Endothelial cell of coronary artery (primary cell): ENCODE results near the gene LRIT3. TPM values are rescaled to one million over a fixed set of nuclear protein-coding genes. Genes with fewer than 3 reads are reported as not detected.

ENCODE experiments used
- total RNA-seq: library from RNA; depleted of rRNA; stranded (reverse); fragments of >200 nt; gene quantifications from 2 replicates; pipeline ENCODE4 v1.2.3, GENCODE V29; 2014

Gene LRIT3
- total RNA-seq = under 0.01 and 0.09 TPM in 2 replicates

DNA sequence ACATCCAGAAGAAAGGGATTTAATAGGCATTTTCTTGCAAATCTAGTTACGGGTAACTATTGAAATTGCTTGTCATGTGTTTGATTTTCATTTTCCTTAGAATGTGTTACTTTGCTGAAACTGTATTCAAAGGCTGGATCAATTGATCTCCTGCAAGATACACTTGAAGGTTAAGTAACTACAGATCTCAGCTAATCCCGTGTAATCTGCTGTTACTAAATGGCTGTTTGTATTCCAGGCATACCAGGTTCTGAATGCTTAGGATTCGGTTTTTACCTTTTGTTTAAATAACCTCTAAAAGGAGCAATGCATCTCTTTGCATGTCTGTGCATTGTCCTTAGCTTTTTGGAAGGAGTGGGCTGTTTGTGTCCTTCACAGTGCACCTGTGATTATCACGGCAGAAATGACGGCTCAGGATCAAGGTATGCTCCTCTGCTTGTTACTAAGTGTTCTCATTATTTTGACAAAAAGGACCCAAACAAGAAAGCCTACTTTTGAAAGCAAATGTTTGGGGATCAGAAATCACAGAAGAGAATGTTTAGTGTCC is at the start of gene LRIT3:
Gene LRIT3, plus strand, starts transcription at position 212 of the 547 bp plus-strand sequence. Its CDS starts 95 bp downstream, at position 307.

GRCh38 chr4:109801895-109802319 is 46.0 kb upstream of the LRIT3 start, which contains the start of gene CFI:
Gene CFI (minus strand): TSS chr4:109801999. CDS start chr4:109801971, 28 bp downstream.

GRCh38 chr4:109815151-109816081 is 32.5 kb upstream of the LRIT3 start, which contains the start of gene GAR1:
Gene GAR1 (plus strand): TSS chr4:109815762. CDS start chr4:109816165, 403 bp downstream.

DNA sequence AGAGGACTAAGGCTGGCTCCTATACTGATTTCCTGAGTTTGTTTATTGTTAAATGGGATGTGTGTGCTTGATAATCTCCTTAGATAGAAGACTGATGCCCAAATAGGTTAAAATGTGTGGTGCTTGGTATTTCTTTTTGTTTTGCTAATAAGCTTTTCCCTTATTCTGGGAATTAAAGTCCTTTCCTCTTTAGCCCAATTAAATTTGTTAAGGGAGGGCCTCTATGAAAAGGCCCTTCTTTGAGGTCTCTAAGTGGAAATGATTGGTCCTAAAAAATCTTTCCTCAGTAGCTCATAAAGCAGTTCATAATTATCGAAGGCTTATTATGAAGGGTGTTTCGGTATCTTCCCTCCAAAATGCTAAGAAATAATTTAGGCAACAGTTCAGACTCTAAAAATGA is 20.2 kb upstream of the LRIT3 start, which contains the start of gene RRH:
Gene RRH, plus strand, starts transcription at position 301 of the 400 bp plus-strand sequence. Its CDS starts 56 bp downstream, at position 357.

DNA sequence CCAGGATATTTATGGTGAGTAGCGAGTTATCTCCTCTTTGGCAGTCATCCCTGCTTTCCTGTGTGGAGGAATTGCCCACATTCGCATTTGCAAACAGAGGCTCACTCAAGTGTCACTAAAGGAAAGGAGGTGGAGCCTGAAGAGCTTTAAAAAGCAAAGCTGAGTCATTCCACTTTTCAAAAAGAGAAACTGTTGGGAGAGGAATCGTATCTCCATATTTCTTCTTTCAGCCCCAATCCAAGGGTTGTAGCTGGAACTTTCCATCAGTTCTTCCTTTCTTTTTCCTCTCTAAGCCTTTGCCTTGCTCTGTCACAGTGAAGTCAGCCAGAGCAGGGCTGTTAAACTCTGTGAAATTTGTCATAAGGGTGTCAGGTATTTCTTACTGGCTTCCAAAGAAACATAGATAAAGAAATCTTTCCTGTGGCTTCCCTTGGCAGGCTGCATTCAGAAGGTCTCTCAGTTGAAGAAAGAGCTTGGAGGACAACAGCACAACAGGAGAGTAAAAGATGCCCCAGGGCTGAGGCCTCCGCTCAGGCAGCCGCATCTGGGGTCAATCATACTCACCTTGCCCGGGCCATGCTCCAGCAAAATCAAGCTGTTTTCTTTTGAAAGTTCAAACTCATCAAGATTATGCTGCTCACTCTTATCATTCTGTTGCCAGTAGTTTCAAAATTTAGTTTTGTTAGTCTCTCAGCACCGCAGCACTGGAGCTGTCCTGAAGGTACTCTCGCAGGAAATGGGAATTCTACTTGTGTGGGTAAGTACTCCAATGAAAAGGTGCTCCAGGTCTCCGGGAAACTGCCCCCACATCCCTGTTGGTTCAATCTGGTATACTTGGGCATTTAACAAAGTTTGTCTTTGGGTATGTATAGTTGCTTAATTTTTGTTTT is 65.0 kb downstream of the LRIT3 start, which contains the start of gene EGF:
Gene EGF, plus strand, starts transcription at position 178 of the 890 bp plus-strand sequence. Its CDS starts 453 bp downstream, at position 631.

Other genes starting within 250 kb of the LRIT3 start
- gene CASP6, start 144.7 kb upstream of the LRIT3 start, total RNA-seq = 35.2 and 56.1 TPM in 2 replicates
- gene PLA2G12A, start 118.0 kb upstream of the LRIT3 start, total RNA-seq = 27.9 and 39.2 TPM in 2 replicates
- 9.5 and 16.6 TPM in 2 replicates for gene CFI, start 46.1 kb upstream of the LRIT3 start, total RNA-seq
- gene GAR1, start 32.3 kb upstream of the LRIT3 start, total RNA-seq = 4.4 and 6.2 TPM in 2 replicates
- 0.09 TPM in 1 of 2 replicates, not detected in the other for gene RRH, start 20.1 kb upstream of the LRIT3 start, total RNA-seq
- gene EGF, start 64.8 kb downstream of the LRIT3 start, total RNA-seq = under 0.01 TPM in 1 of 2 replicates, not detected in the other